HL-60/S4 treated with phorbol 12-myristate 13-acetate at 8.2 ng/mL for 4 days and 3 days (cell line): ENCODE data around the gene MYO5B.

Experiments used
- in situ Hi-C: fragments of 300-500 bp; cut with MboI; formaldehyde crosslinking; loops from 2 replicates; pipeline ENCODE4 v1.15.0; 2022; ENCODE audit warnings: low sequenced_read_pairs

Gene MYO5B

GRCh38 chr18:50190236-50190635 lies 4.7 kb downstream of the MYO5B start:
- in situ Hi-C loops, result no loop called here

GRCh38 chr18:50189160-50189559 lies 5.8 kb downstream of the MYO5B start:
- in situ Hi-C loops, result no loop called here

- in situ Hi-C loops, result no loop called here
These were observed 6.3 kb downstream of the MYO5B start for GRCh38 chr18:50188652-50189051.

- in situ Hi-C loops, result no loop called here
These were observed 7.3 kb downstream of the MYO5B start for GRCh38 chr18:50187659-50188058.

- in situ Hi-C loops, result no loop called here
These were observed 8.6 kb downstream of the MYO5B start for GRCh38 chr18:50186385-50186784.

GRCh38 chr18:50183556-50183955 lies 11.4 kb downstream of the MYO5B start:
- in situ Hi-C loops, result no loop called here

- in situ Hi-C loops, result no loop called here
These were observed 12.4 kb downstream of the MYO5B start for GRCh38 chr18:50182511-50182910.

GRCh38 chr18:50181590-50181989 lies 13.4 kb downstream of the MYO5B start:
- in situ Hi-C loops, result no loop called here

- in situ Hi-C loops, result no loop called here
These were observed 15.5 kb downstream of the MYO5B start for GRCh38 chr18:50179465-50179864.

- in situ Hi-C loops, result no loop called here
These were observed 17.5 kb downstream of the MYO5B start for GRCh38 chr18:50177294-50177992.

- in situ Hi-C loops, result no loop called here
These were observed 22.6 kb downstream of the MYO5B start for GRCh38 chr18:50172367-50172766.

GRCh38 chr18:50171406-50171805 lies 23.5 kb downstream of the MYO5B start:
- in situ Hi-C loops, result no loop called here

- in situ Hi-C loops, result no loop called here
These were observed 24.9 kb downstream of the MYO5B start for GRCh38 chr18:50170004-50170403.

- in situ Hi-C loops, result no loop called here
These were observed 25.8 kb downstream of the MYO5B start for GRCh38 chr18:50169149-50169548.

GRCh38 chr18:50167966-50168365 lies 27.0 kb downstream of the MYO5B start:
- in situ Hi-C loops, result no loop called here

GRCh38 chr18:50166901-50167300 lies 28.0 kb downstream of the MYO5B start:
- in situ Hi-C loops, result no loop called here

- in situ Hi-C loops, result no loop called here
These were observed 31.4 kb downstream of the MYO5B start for GRCh38 chr18:50163505-50163904.

GRCh38 chr18:50162486-50163304 lies 32.3 kb downstream of the MYO5B start:
- in situ Hi-C loops, result no loop called here

GRCh38 chr18:50161597-50162205 lies 33.2 kb downstream of the MYO5B start:
- in situ Hi-C loops, result no loop called here

GRCh38 chr18:50159654-50160046 lies 35.3 kb downstream of the MYO5B start:
- in situ Hi-C loops, result no loop called here

- in situ Hi-C loops, result no loop called here
These were observed 35.9 kb downstream of the MYO5B start for GRCh38 chr18:50158866-50159653.
